SK-N-SH treated with all-trans-retinoic acid at 6 μM for 48 hours (cell line): Measurements from ENCODE around the gene ANXA3.

Experiments used
- GLIS3 ChIP-seq: fragments of 250-450 bp; sonication (Bioruptor Pico); IDR thresholded peaks from 2 replicates; pipeline ENCODE4 v1.5.0; 2020; ENCODE audit warnings: mild to moderate bottlenecking, moderate library complexity
- PPARA ChIP-seq: fragments of 250-450 bp; sonication (Bioruptor Pico); IDR thresholded peaks from 2 replicates; pipeline ENCODE4 v1.5.0; 2020; ENCODE audit warnings: mild to moderate bottlenecking, borderline replicate concordance
- ZFP30 ChIP-seq: fragments of 450-650 bp; formaldehyde crosslinking; IDR thresholded peaks from 2 replicates; pipeline ENCODE4 v1.5.0; 2022; ENCODE audit warnings: mild to moderate bottlenecking, moderate library complexity

GRCh38 chr4:78603384-78603783 lies 51.8 kb downstream of the ANXA3 start:
- TF ChIP-seq GLIS3 (CRISPR knock-in tag), result no peak
- no peak for TF ChIP-seq ZFP30 (CRISPR knock-in tag)
- no peak for TF ChIP-seq PPARA (CRISPR knock-in tag)
